ENCODE data around the gene SNCB. TPM values are rescaled to one million over a fixed set of nuclear protein-coding genes. Genes with fewer than 3 reads are reported as not detected.

The SNCB gene
- total and polyA plus RNA-seq, 2 of the 8 experiments (the other 6 are each of a cell fraction or from before 2014, with no cell fraction given): 4.2 to 5.9 TPM

DNA sequence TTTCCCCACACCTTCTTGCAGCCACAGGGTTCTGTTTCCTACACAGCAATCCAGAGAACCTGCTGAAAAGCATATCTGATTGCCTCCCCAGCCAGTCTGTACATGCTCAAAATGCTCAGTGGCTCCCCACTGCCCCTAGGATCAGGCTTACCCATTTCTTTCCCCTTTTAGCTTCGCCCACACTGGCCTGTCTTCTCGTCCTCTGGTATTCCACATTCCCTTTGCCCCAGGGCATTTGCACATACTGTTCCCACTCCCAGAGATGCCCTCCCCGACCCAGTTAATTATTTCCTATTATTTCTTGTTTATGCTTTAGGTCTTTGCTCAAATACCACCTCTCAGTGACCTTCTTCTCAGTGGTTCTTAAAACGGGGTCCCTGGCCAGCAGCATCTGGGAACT is 10.3 kb upstream of the SNCB start:
- no peak overlapping the region for H3K4me3 ChIP-seq (ENCODE audit: extremely low read depth in 1 of 4, insufficient read depth in 2 of 4, low read depth in 3 of 4, low read length in 4 of 4)
- no peak overlapping the region for H3K14ac ChIP-seq (ENCODE audit: insufficient read length)
- no peaks in the 10 kb centered on the region for H3K27me3 ChIP-seq (replicated peaks in 1 of 4; ENCODE audit: control insufficient read depth in 3 of 4, extremely low read depth in 1 of 4, insufficient read depth in 3 of 4, low read length in 3 of 4)
- H2BK12ac ChIP-seq (ENCODE audit: low read depth, low read length): no peak overlapping the region
- ChIA-PET POLR2A (ENCODE audit: partially characterized antibody) (interaction anchor here (1.0 to 1.7 kb wide), 2 partner anchors 10 kb away, joined by 4 read pairs; partner anchors contain the start of genes EIF4E1B and SNCB), CTCF (ENCODE audit: partially characterized antibody) (interaction anchor here (2.7 to 2.9 kb wide), 2 partner anchors 17 to 67 kb away, joined by 10 read pairs; no protein-coding TSS in a partner anchor)
- no peak overlapping the region for H3K4me2 ChIP-seq (ENCODE audit: insufficient read depth in 1 of 2, low read depth in 2 of 2, low read length in 2 of 2)
- WGBS, 2 experiments (ENCODE audit: extremely low coverage in 1 of 2, insufficient coverage in 1 of 2, insufficient read length in 1 of 2, insufficient replicate concordance in 2 of 2, low coverage in 1 of 2, low lambda C conversion rate in 2 of 2, missing lambda C conversion rate in 1 of 2): 85% methylated on average over 4 of the region's 4 CpGs; no CpG with 5 or more reads in 1 of the 2 experiments
- no peak overlapping the region for H2BK15ac ChIP-seq (ENCODE audit: low read length)
- H3K4ac ChIP-seq (replicated peaks; ENCODE audit: insufficient read length, low read depth, low read length): no peak overlapping the region
- no peaks in the 10 kb centered on the region for H3K79me2 ChIP-seq (ENCODE audit: control insufficient read depth in 1 of 2, insufficient read depth in 2 of 2, low read length in 2 of 2)
- H3K36me3 ChIP-seq (ENCODE audit: control insufficient read depth in 2 of 4, insufficient read depth in 4 of 4, low read length in 3 of 4): no peaks in the 10 kb centered on the region
- no peak overlapping the region for H3K9ac ChIP-seq (replicated peaks in 1 of 4; ENCODE audit: extremely low read depth in 1 of 4, low read depth in 3 of 4, low read length in 3 of 4)
- peaks cover 0 to 21% (median 13%) of the 10 kb centered on the region in 4 experiments; a peak in 6 of 7 replicates for H3K4me1 ChIP-seq (replicated peaks in 1 of 4; ENCODE audit: control insufficient read depth in 3 of 4, insufficient read depth in 4 of 4, low read length in 3 of 4)
- H4K20me1 ChIP-seq (replicated peaks in 1 of 2; ENCODE audit: control insufficient read depth in 1 of 2, insufficient read depth in 2 of 2, low read length in 2 of 2): no peaks in the 10 kb centered on the region
- no peak for TF ChIP-seq BCL11A (IDR thresholded peaks at IDR 0.05; ENCODE audit: low read depth in 2 of 2, low read length in 2 of 2)
- no peak for TF ChIP-seq HDAC2 (IDR thresholded peaks at IDR 0.05; ENCODE audit: borderline replicate concordance in 1 of 2, low read depth in 2 of 2, low read length in 2 of 2)
- TF ChIP-seq, protein P1, sequence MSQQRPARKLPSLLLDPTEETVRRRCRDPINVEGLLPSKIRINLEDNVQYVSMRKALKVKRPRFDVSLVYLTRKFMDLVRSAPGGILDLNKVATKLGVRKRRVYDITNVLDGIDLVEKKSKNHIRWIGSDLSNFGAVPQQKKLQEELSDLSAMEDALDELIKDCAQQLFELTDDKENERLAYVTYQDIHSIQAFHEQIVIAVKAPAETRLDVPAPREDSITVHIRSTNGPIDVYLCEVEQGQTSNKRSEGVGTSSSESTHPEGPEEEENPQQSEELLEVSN (IDR thresholded peaks at IDR 0.05): no peak
- H3K9me3 ChIP-seq (ENCODE audit: insufficient read depth in 2 of 2, low read depth in 1 of 2, low read length in 1 of 2): no peaks in the 10 kb centered on the region
- H3K79me1 ChIP-seq (ENCODE audit: low read depth, low read length): no peaks in the 10 kb centered on the region
- no peak overlapping the region for H2BK20ac ChIP-seq (ENCODE audit: low read length)
- no peak overlapping the region for H2BK120ac ChIP-seq (replicated peaks; ENCODE audit: low read depth, low read length)
- no peak overlapping the region for H4K8ac ChIP-seq (ENCODE audit: extremely low read depth, insufficient read depth, low read length)
- no peak overlapping the region for H3K23ac ChIP-seq (ENCODE audit: insufficient read length)
- H3K27ac ChIP-seq (ENCODE audit: low read depth, low read length): no peak overlapping the region
- FAIRE-seq (no peak), DNase-seq (ENCODE audit: low read depth in 1 of 2, low spot score in 2 of 2) (no peak)
- H2BK5ac ChIP-seq (ENCODE audit: low read depth, low read length): no peak overlapping the region
- no peak overlapping the region for H2AK5ac ChIP-seq (ENCODE audit: low read depth, low read length)
- H3K56ac ChIP-seq (replicated peaks; ENCODE audit: insufficient read length, low read depth, low read length): no peak overlapping the region
- no peaks in the 10 kb centered on the region for H3K23me2 ChIP-seq (ENCODE audit: low read depth, low read length)
- H3K18ac ChIP-seq (ENCODE audit: extremely low read depth, low read length): no peak overlapping the region
- no peak overlapping the region for H4K5ac ChIP-seq (ENCODE audit: insufficient read length, low read depth, low read length)
- H4K91ac ChIP-seq (replicated peaks; ENCODE audit: insufficient read length, low read length): no peak overlapping the region
- no peak overlapping the region for H2AFZ ChIP-seq (ENCODE audit: low read length)
